Left ventricle myocardium superior (tissue), 1 donor: Measurements from ENCODE around the gene CTBP2. TPM values are rescaled to one million over a fixed set of nuclear protein-coding genes. Genes with fewer than 3 reads are reported as not detected.
"Not testable (repeated sequence)": the region's sequence is repeated elsewhere in the genome, so short reads cannot be mapped to it uniquely, and the experiment has no call there.

ENCODE experiments used
- ATAC-seq: fragments of 200-7000 bp; cut with Tn5 transposase; one replicate; pipeline ENCODE4 v1.9.1; 2020; ENCODE audit warnings: mild to moderate bottlenecking, moderate library complexity
- DNase-seq: peaks from one replicate; pipeline ENCODE4 v3.0.0-alpha.2; 2020
- intact Hi-C: fragments of 100-400 bp; cut with micrococcal nuclease; formaldehyde crosslinking; loops from one replicate; pipeline ENCODE4 v1.11.0; 2022
- total RNA-seq: library from RNA; stranded (reverse); fragmentation: NEBNext Ultra II Directional; extraction: Animal tissue kit (Norgen Biotek cat#: 25700); gene quantifications from one replicate; pipeline ENCODE4 v1.2.1, GENCODE V29; 2021
- donor health status: DM: no; HTN: yes; CAD: no; lungs with severe emphysema.

CTBP2 gene
- total RNA-seq, 1 donor from 2014 or later = 29.3 TPM

DNA sequence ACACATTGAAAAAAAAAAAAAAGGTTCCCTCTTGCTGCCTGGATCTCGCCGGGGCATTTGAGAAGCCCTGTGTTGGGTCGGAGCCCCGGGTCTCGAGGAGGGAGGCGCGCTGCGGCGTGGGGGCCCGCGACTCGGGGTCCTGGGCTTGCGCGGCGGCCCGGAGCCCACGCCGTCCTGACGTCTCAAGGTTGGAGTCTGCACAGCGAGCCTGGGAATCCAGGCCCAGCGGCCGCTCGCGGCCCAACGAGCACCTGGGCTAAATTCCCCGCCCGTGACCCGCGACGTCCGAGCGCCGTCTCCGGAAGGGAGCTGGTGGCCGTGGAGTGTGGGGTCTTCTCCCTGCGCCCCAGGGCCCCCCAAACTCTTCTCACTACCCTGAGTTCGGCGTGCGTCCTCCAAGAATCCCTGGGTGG, 1.4 kb upstream of the CTBP2 start:
- ATAC-seq (peak; percentile 20), DNase-seq (peak; percentile 58)
- intact Hi-C loops = no loop called here

DNA sequence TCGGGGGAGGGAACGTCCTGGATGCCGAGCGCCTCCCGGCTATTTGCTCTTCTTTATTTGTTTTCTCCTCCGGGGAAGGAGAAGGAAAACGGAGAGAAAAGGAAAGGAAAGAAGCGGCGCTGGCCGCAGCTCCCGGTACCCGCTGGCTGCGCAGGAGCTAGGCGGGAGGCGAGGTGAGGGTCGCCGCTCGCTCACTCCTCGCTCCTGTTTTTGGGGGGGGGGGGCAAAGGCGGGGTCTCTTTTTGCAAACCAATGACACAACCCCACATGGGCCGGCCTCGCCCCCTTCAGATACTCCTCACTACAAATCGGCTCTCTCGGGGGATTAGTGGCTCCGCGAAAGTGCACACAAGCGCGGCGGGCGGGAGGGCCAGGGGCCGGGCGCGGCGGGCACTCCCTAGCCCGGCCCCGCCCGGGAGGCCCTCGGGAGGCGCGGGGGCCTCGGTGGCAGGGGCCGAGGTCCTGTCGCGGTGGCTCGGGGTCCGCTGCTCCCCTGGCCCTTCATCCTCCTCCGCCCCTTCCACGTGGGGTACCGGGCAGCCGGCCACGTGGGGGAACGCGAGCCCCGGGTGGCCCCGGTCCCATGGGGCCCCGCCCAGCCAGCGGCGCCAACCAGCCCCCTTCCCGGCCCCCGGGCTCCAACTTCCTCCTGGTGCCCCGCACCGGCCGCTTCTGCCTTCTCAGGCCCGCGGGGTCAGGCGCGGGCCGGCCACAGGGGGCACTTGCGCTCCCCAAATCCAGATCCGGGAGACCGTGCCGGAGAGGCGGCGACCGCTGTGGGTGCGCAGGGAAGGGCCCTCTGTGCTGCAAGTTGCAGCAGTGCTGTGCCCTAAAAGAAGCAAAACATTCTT, 718 bp upstream of the CTBP2 start:
- ATAC-seq = peak; percentile 75
- DNase-seq = peak; percentile 88
- intact Hi-C loops = no loop called here

DNA sequence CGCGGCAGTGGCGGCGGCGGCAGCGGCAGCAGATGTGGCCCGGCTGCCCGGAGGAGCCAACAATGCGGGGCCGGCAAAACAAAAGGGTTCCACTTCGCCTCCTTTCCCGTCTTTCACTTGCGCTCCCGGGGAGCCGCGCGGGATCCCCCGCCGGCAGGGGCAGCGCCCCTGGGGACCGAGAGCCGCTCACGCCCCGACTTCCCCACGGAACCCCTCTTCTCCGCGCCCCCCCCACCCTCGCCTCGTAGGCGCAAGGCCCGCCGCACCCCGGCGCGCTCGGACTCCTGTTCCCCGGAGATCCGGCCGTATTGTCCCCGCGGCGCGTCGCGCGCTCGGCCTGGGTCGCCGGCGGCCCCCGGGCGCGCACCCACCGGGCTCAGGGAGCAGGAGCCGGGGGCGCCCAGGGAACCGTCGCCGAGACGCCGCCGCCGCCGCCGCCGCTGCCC, 854 bp downstream of the CTBP2 start:
- ATAC-seq (no peak), DNase-seq (peak; percentile 56)
- intact Hi-C loops = loop anchor here (10.0 kb wide), 1 partner anchor 75 kb away; no protein-coding TSS in a partner anchor

DNA sequence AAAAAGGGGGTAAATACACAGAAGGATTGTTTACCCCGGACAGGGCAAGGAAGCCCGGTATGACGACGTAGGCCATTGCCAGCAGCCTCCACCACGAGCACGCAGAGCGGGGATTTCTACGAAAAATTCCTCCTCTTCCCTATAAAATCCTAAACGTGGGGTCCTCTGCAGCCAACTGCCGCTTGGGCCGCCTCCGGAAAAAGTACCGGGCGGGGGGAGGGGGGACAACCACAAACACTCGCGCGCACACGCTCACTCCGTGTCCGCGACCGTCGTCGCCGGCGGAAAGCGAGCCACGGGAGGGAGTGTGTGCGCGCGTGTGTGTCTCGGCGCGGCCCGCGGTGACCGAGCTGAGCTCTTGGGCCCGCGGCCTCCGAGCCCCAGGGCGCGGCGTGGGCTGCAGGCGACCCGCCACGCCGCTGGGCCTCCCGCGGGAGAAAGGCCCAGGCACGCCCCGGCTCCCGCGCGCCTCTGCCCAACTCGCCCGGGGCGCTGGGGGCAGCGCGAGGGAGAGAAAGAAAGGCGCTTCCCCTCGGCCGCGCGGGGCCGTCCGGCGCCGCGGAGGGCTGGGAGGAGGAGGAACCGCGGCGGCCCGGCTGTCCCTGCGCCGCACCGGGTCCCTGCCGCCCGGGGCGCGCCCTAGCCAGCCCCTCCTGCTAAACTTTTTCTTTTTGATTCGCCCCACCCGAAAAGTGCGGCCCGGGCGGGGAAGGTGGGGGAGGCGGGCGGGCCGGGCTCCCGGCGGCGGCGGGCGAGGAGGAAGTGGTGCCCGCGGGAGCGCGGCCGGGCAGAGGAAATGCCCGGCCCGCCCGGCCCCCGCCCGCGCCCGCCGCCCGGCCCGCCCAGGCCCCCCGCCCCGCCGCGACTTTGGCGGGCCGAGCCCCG, 1.5 kb downstream of the CTBP2 start:
- intact Hi-C loops = loop anchor here (10.0 kb wide), 1 partner anchor 74 kb away; no protein-coding TSS in a partner anchor
- ATAC-seq (peak; percentile 49), DNase-seq (peak; percentile 80)

DNA sequence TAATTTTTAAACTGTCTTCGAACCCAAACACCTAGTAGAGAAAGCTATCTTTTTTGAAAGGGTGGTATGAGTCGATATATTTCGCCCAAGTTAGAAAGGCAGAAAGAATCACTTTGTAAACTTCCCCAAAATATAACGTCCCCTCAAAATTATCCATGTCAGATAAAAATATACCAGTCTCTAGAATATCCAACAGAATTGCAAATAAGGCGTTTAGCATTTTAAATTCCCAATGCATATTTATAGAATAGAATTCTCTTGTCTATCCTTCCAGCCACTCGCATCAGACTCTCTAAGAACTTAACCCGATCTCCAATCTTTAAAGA, 2.1 kb downstream of the CTBP2 start:
- ATAC-seq = no peak
- no peak for DNase-seq
- intact Hi-C loops = loop anchor here (10.0 kb wide), 1 partner anchor 73 kb away; no protein-coding TSS in a partner anchor

DNA sequence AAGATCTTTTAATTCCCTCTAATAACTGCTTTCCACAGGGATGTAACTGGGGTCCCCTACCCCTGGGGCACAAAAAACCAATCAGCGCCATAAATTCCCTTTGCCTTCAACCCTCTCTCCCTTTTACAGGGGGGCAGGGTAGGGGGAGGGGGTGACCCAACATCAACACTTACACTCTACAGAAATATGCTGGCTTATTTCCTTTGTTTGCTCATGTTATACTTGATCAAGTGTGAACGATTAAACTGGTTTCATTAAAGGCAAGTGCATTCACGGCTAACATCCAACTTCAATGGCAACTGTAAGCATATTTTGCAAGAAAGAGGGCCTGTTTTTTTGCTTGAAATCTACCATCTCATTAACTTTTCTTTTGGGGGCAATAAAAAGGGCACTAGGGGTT, 2.9 kb downstream of the CTBP2 start:
- ATAC-seq (no peak), DNase-seq (no peak)
- intact Hi-C loops = loop anchor here (10.0 kb wide), 1 partner anchor 73 kb away; no protein-coding TSS in a partner anchor

DNA sequence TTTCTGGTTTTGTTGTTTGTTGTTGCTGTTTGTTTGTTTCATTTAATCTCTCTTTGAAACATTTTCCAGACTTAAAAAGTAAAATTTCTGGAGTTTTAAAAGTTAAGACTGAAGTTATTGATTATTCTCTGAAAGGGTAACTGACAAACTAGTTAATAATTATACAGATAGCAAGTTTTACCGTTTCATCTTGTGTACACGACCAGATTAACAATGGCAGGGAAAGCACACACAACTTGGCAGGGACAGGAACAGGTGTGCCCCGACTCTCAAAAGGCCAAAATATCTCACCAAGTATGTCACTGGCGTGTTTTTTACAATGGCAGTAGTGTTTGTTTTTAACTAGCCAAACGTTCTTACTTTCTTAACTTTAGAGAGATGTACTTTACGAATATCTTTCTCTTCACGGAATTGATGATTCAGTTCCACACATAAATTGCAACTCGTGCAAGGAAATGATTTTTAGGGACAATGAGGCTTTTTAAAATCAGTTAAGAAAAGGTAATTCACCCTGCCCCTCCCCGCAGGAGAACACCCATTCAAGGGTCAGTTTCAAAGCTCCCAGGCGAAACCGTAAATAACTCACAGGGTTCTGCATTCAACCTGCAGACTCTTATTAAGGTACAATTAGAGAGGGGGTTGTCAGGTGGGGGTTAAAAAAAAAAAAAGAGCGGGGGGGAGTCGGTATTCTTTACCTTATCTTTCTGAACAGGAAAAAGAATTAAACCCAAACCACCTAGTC, 3.5 kb downstream of the CTBP2 start:
- no peak for DNase-seq
- intact Hi-C loops = loop anchor here (10.0 kb wide), 1 partner anchor 72 kb away; no protein-coding TSS in a partner anchor
- no peak for ATAC-seq

DNA sequence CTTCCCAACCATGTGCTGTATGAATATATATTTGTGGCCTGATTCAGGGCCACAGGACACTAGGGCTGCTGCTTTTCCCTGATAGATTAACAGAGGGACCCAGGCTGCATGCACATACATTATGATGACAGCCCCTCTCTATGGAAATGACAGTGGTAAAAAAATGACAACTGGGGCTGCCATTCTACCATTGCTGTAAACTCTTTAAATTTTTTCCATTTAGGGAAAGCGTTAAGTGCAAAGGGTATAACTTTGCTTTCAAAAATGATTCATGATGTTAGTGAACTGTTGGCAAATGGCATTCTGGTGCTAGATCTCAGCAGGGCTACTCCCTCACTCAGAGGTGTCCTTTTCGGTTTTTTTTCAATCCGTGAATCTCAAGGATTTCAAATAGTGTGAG, 4.2 kb downstream of the CTBP2 start:
- no peak for ATAC-seq
- intact Hi-C loops = loop anchor here (10.0 kb wide), 1 partner anchor 71 kb away; no protein-coding TSS in a partner anchor

DNA sequence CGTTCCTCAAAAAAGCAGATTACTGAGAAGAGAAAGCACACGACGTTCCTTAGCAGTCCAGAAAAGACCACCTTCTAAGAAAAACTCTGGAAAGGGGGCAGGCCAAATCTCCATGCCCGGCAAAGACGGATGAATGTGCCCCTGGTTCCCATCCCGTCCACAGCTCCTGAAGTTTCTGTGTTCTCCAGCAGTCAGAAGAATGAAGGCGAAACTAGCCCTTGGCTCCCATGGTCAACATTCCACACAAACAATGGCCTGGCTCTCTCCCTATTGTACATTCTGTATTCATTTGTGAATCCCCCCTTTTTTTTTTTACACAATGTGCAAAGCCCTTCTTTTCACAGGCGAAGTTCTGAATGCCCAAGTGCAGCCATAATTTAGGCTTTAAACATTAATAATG, 5.3 kb downstream of the CTBP2 start:
- no peak for ATAC-seq
- DNase-seq = no peak
- intact Hi-C loops = loop anchor here (10.0 kb wide), 1 partner anchor 70 kb away; no protein-coding TSS in a partner anchor

More for the DNA sequence above, 4.2 kb downstream of the CTBP2 start:
- no peak for DNase-seq

DNA sequence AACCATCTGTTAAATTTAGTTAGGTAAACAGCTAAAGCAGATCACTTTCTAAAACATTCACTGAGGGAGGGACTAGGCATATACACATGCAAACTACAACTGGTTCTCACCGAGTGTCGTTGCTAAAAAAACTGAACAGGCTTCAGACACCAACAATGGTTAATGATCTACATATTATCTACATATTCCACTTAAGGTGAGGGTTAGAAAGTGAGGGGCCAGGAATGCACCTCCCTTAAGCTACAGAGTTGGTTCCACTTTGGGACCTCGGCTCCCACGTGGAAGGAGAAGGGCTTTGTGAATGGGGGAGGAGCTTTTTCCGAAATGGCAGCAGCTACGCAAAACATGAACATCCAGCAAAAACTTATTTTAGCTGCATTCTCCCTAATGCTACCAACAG, 5.8 kb downstream of the CTBP2 start:
- ATAC-seq (no peak), DNase-seq (no peak)
- intact Hi-C loops = loop anchor here (10.0 kb wide), 1 partner anchor 70 kb away; no protein-coding TSS in a partner anchor

DNA sequence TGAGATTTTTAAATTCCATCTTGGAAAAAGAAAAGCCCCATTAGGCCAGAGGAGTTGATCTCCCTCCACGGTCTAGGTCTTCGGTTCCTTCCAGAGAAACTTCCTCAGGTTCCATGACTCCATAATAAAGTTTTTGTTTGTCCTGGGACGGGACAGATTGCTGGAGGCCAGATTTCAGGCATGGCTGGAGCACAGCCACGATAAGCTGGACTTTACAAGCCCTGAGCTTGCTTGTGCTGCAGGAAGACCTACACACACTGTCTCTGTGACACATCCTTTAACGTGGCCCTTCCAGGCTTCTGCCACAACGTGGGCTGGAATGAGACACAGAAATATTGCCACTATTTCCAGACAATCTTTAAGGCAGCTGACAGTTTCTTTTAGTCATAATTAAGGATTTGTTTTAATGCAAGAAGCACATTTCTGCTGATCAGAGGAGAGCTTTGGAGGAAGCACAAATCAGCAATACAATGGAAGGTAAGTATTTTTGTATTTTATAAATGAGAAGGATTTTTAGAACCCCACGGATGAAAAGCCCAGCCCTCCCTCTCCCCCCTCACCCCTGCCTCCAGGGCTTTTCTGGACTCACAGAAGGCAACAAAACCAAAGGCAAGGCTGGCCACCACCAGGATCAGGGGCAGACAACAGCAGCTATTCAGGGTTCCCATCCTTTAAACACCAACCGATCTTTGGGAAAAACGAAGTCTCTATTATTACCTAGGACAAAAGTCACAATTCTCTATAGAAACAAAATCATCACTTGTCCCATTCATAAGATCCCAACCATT, 6.5 kb downstream of the CTBP2 start:
- ATAC-seq (peak; percentile 39), DNase-seq (no peak)
- intact Hi-C loops = loop anchor here (10.0 kb wide), 1 partner anchor 69 kb away; no protein-coding TSS in a partner anchor

DNA sequence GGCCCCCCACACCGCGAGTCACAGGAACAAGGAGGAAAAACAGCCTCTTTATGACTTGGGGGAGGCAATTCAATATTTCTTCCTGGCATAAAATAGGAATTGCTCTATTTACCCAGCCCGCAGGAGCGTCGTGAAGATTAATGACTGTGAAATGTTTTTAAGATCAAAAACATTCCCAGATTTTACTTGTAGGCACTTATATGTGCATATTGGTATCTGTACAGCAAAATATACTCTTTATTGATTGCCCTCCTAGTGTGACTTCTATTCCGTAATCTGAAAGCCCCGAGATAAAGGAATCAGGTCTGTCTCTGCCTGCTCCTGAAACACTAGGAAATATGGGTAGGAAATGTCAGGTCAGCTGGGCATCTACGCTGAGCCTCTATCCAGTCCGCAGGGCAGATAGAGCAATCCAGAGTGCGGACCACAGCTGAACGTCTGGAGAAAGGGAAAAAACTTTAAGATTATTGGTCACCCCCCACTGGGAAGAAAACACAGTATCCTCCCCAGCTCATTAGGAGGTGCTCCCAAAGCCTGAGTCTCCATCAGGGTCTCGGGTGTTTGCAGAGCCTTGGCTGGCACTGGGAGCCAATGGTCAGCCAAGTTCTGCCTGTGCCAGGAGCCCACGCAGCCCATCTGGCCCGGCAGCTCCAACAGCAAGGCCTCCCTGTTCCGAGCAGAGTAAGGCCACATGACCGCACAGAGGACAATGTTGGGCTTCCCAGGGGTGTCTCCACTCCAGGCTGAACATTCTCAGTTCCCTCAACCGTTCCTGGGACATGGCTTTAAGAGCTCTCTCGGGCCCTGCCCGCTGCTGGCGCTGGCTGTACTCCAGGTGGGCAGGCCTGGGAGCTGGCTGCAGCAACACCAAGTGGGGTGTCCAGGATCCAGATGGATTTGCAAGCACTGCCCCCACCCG, 7.7 kb downstream of the CTBP2 start:
- intact Hi-C loops = loop anchor here (10.0 kb wide), 1 partner anchor 68 kb away; no protein-coding TSS in a partner anchor
- peak; percentile 81 for ATAC-seq
- peak; percentile 84 for DNase-seq

DNA sequence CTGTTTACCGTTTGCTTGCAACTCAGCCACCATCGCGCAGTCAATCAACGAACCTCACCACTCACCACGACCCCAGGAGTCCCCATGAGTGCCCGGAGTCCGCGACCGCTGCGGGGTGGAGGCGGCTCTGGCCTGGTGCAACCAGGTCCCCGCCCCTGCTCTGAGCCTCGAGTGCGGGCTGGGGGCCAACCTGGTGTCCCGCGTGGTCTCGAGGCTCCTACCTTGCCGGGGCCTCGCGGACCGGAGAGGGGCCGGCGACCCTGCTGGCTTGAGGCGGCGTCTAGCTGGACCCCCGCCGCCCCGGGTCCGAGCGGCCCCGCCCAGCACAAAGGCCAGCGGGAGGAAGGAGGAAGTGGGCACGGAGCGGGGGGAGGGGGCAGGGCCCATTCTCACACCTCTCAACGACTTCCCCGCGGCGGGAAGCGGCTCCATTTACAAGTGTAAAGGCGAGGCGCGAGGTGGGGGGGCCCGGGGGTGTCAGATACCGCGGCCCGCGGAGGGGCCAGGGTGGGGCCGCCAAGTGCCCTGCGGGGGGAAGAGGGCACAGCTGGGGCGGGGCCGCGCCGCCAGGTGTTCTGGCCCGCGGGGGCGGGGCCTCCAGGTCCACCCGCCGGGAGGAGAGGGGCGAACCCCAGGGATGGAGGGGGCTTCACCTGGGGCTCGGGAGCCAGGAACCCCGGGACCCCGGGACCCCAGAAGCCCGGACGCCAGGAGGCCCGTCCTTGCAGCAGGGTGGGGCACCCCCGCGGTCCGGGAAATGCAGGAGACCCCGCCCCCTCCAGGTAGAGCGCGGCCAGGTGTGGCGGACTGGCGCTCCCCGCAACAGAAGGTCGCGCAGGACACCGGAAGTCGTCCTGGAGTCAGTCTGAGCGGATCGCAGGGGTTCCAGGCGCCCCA, 8.6 kb downstream of the CTBP2 start:
- DNase-seq (peak; percentile 52), ATAC-seq (no peak)
- intact Hi-C loops = loop anchor here (10.0 kb wide), 1 partner anchor 67 kb away; no protein-coding TSS in a partner anchor

DNA sequence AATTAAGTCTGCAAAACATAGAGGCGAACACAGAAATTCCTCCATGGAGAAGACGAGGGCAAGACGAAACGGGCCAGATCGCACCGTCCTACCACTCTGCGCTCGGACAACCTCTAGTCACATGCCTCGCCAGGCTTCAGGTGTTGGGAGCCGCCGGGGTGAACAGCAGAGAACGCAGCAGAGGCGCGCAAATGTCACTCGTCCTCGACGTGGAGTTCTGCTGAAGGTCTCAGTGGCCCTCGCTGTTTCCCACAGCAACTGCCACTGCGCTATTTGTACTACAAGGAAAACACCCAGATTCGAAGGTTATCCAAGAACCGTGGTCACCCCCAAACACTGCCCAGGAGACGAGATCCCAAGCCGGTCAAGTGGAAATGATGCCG, 9.2 kb downstream of the CTBP2 start:
- intact Hi-C loops = loop anchor here (10.0 kb wide), 1 partner anchor 66 kb away; no protein-coding TSS in a partner anchor
- DNase-seq (no peak), ATAC-seq (no peak)

DNA sequence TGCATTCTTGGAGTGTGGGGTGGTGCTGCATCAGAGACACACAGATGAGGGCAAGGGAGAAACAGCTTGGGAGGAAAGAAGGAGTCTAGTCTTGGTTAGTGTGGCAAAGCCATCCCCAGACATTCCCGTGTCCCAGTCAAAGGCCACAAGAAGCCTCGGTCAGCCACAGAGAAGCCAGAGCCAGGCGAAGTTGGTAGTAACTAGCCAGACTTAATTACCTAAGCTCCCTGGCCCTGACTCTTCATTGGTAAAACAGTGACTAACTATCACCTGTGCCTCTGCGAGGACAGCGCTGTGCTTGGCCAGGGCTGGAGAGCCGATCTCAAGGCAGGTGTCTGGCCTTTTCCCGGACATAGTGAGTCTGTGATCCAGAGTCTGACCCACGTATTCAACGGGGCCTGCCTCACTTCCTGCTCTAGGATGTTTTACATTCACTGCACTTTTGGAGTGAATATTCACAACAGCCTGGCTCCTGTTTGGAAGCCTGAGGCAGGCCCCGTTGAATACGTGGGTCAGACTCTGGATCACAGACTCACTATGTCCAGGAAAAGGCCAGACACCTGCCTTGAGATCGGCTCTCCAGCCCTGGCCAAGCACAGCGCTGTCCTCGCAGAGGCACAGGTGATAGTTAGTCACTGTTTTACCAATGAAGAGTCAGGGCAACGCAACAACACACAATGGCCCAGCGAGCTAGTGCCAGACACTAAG, 9.8 kb downstream of the CTBP2 start:
- intact Hi-C loops = loop anchor here (10.0 kb wide), 1 partner anchor 66 kb away; no protein-coding TSS in a partner anchor
- not testable (repeated sequence) for ATAC-seq, DNase-seq
